Bronchus fibroblast of lung (primary cell): ENCODE measurements around the gene CYP4F8. TPM values are rescaled to one million over a fixed set of nuclear protein-coding genes. Genes with fewer than 3 reads are reported as not detected.

Experiments
- total RNA-seq: library from RNA; depleted of rRNA; stranded (reverse); fragments of >200 nt; gene quantifications from 2 replicates; pipeline ENCODE4 v1.2.3, GENCODE V29; 2015

Gene CYP4F8
- total RNA-seq: not detected in 2 replicates

DNA sequence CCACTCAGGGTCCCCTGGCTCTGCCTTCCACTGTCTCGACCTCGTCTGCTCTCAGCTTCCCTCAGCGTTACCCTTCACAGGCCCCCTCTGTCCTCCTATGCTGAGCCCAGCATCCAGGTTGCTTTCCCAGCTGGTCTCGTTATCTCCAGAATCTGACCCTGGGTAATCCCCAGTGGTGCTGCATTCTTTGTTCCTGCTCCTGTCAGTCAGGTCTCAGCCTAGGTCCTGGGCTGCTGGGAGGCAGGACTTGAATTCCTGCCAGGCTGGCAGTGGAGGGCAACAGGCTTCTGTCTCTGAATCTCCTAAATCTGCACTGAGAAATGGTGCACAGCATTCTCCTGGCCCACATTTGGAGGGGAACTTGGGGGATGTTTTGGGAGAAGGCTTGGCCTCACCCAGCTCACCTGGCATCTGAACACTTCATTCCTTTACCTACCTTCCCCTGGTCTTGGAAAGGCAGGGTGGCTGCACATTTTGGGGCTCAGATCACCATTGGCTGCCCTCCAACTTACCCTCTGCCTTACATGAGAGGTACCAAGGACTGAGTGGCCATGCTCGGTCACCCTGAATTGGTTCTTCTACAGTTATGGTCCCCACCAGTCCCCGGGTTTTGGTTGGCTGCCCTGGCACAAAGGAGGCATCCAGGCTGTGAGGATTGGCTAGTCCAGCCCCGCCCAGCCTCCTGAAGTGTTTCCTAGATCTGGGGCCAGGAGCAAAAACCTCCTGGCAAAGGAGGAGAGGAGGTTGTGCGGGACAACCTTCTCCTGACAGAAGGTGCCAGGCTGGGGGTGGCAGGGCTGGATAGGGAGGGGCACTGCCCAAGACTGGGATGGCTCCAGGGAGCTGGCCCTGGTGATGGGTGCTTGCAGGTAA, at the start of gene CYP4F8:
TSS of gene CYP4F8 (plus strand) at position 712 of the 873 bp plus-strand sequence. CDS start 399 bp downstream, outside the sequence.

GRCh38 chr19:15640294-15640903, 25.4 kb downstream of the CYP4F8 start, which contains the start of gene CYP4F3:
TSS of gene CYP4F3 (plus strand) at chr19:15640897. CDS start at chr19:15641416, 519 bp downstream.

GRCh38 chr19:15672580-15673175, 57.7 kb downstream of the CYP4F8 start, which contains the start of gene CYP4F12:
TSS of gene CYP4F12 (plus strand) at chr19:15673087. CDS start at chr19:15673530, 443 bp downstream.

Other genes with a start within 250 kb of the CYP4F8 start
- 9.2 and 9.7 TPM in 2 replicates for gene AKAP8, start 235.4 kb upstream of the CYP4F8 start, total RNA-seq
- gene AKAP8L, start 196.2 kb upstream of the CYP4F8 start, total RNA-seq: 37.9 and 47.9 TPM in 2 replicates
- gene WIZ, start 165.3 kb upstream of the CYP4F8 start, total RNA-seq: 28.2 and 29.1 TPM in 2 replicates
- gene RASAL3, start 150.7 kb upstream of the CYP4F8 start, total RNA-seq: not detected in 2 replicates
- gene PGLYRP2, start 135.7 kb upstream of the CYP4F8 start, total RNA-seq: not detected in 2 replicates
- not detected in 2 replicates for gene CYP4F22, start 106.7 kb upstream of the CYP4F8 start, total RNA-seq
- gene CYP4F3, start 25.7 kb downstream of the CYP4F8 start, total RNA-seq: not detected in 2 replicates
- gene CYP4F12, start 57.9 kb downstream of the CYP4F8 start, total RNA-seq: not detected in 2 replicates
- not detected in 2 replicates for gene OR10H2, start 112.8 kb downstream of the CYP4F8 start, total RNA-seq
- not detected in 2 replicates for gene OR10H3, start 122.8 kb downstream of the CYP4F8 start, total RNA-seq
- gene OR10H5, start 172.4 kb downstream of the CYP4F8 start, total RNA-seq: not detected in 2 replicates
- gene OR10H1, start 200.4 kb downstream of the CYP4F8 start, total RNA-seq: not detected in 2 replicates